Common myeloid progenitor, CD34-positive (primary cell): ENCODE results near the gene ALKBH2.

Experiments used
- CTCF ChIA-PET: fragments of 350-600 bp; sonication (Branson Sonifier 250); formaldehyde crosslinking; loops from one replicate; lab custom pipeline; 2021; ENCODE audit warnings: antibody characterized with exemption; lab: Charles Lee
- POLR2A ChIA-PET: fragments of 350-600 bp; sonication (Branson Sonifier 250); formaldehyde crosslinking; loops from one replicate; lab custom pipeline; 2021; ENCODE audit warnings: antibody characterized with exemption; lab: Charles Lee
- DNase-seq, 3 donors: peaks; one replicate each; pipeline versions ENCODE4 v3.0.0 to v3.0.0-alpha.2; 2013
- H3K27ac ChIP-seq, 2 experiments: 1 replicate in 1 of 2; 2 replicates in 1 of 2; pipeline ENCODE4 v1.7.0; 2013; ENCODE audit warnings: inconsistent platforms in 2 of 2, low read length in 2 of 2, mild to moderate bottlenecking in 2 of 2, low read depth in 1 of 2, moderate library complexity in 1 of 2; ENCODE audit not compliant: severe bottlenecking in 2 of 2, insufficient read depth in 1 of 2, poor library complexity in 1 of 2
- H3K27me3 ChIP-seq, 5 experiments: replicated peaks in 2 of 5; 1 replicate in 3 of 5; 2 replicates in 2 of 5; pipeline versions ENCODE4 v1.6.1 to v1.7.0; 2013; ENCODE audit warnings: low read length in 4 of 5, mild to moderate bottlenecking in 2 of 5, moderate library complexity in 2 of 5, inconsistent platforms in 1 of 5; ENCODE audit not compliant: insufficient read depth in 5 of 5, control insufficient read depth in 4 of 5
- H3K36me3 ChIP-seq, 4 experiments: 1 replicate in 2 of 4; 2 replicates in 2 of 4; pipeline versions ENCODE4 v1.6.1 to v1.7.0; 2013; ENCODE audit warnings: low read length in 3 of 4, control low read depth in 1 of 4, mild to moderate bottlenecking in 1 of 4; ENCODE audit not compliant: control insufficient read depth in 4 of 4, insufficient read depth in 4 of 4
- H3K4me1 ChIP-seq, 4 experiments: 1 replicate in 3 of 4; 2 replicates in 1 of 4; pipeline versions ENCODE4 v1.6.1 to v1.7.1; 2013; ENCODE audit warnings: low read length in 3 of 4, mild to moderate bottlenecking in 3 of 4, control low read depth in 1 of 4, inconsistent platforms in 1 of 4, moderate library complexity in 1 of 4; ENCODE audit not compliant: control insufficient read depth in 4 of 4, insufficient read depth in 4 of 4; ENCODE audit errors: control extremely low read depth in 1 of 4
- H3K4me3 ChIP-seq, 7 experiments: 1 replicate in 4 of 7; 2 replicates in 3 of 7; pipeline versions ENCODE4 v1.5.1 to v1.7.0; 2013; ENCODE audit warnings: mild to moderate bottlenecking in 7 of 7, low read length in 6 of 7, moderate library complexity in 6 of 7, inconsistent platforms in 2 of 7, low read depth in 2 of 7, control low read depth in 1 of 7; ENCODE audit not compliant: insufficient read depth in 4 of 7, control insufficient read depth in 1 of 7; ENCODE audit errors: extremely low read depth in 1 of 7
- H3K9me3 ChIP-seq, 5 experiments: 1 replicate in 4 of 5; 2 replicates in 1 of 5; pipeline versions ENCODE4 v1.6.1 to v1.7.1; 2013; ENCODE audit warnings: low read length in 4 of 5, mild to moderate bottlenecking in 2 of 5, inconsistent platforms in 1 of 5, low read depth in 1 of 5, moderate library complexity in 1 of 5; ENCODE audit not compliant: control insufficient read depth in 4 of 5, insufficient read depth in 2 of 5; ENCODE audit errors: control extremely low read depth in 1 of 5
- WGBS: methylation state at CpG from one replicate; pipeline ENCODE4 v1.1.5; 2013; ENCODE audit not compliant: insufficient coverage; 5-methylcytosine and 5-hydroxymethylcytosine counted together

The ALKBH2 gene

GRCh38 chr12:109097140-109097434, 3.8 kb upstream of the ALKBH2 start:
- ChIA-PET POLR2A (no interaction called here), CTCF (no interaction called here)
- H3K4me1 ChIP-seq = peaks cover 11 to 35% (median 32%) of the 10 kb centered on the region in 4 experiments
- DNase-seq = no peak
- 49% methylated on average over 11 of the region's 11 CpGs for WGBS
- H3K27ac ChIP-seq = no peak overlapping the region
- H3K36me3 ChIP-seq = peaks cover 0 to 34% (median 8%) of the 10 kb centered on the region in 4 experiments
- H3K9me3 ChIP-seq = no peaks in the 10 kb centered on the region
- H3K27me3 ChIP-seq = no peaks in the 10 kb centered on the region
- peak overlapping the region in 4 of 7 experiments; percentile 76 to 93 (median 82) for H3K4me3 ChIP-seq

- Histone ChIP-seq H3K4me1 (peaks cover 8 to 27% (median 22%) of the 10 kb centered on the region in 4 experiments), H3K4me3 (peak overlapping the region in 6 of 7 experiments; percentile 55 to 82 (median 68)), H3K36me3 (peaks cover 4 to 30% (median 26%) of the 10 kb centered on the region in 4 experiments), H3K27me3 (no peaks in the 10 kb centered on the region), H3K27ac (peak overlapping the region in 1 of 2 experiments; percentile 74), H3K9me3 (no peaks in the 10 kb centered on the region)
- POLR2A ChIA-PET = no interaction called here
- CTCF ChIA-PET = interaction anchor here (0.6 to 2.2 kb wide), 9 partner anchors 21 to 274 kb away, joined by 3 to 9 read pairs (median 3); partner anchors contain the start of gene USP30
- DNase-seq = peak in 1 of 3 donors; percentile 20
- 38% methylated on average over 6 of the region's 6 CpGs for WGBS
Measured at GRCh38 chr12:109092497-109093021, 713 bp downstream of the ALKBH2 start.

GRCh38 chr12:109089683-109090082, 3.6 kb downstream of the ALKBH2 start:
- 98% methylated on average over 7 of the region's 7 CpGs for WGBS
- no peaks in the 10 kb centered on the region for H3K27me3 ChIP-seq
- CTCF ChIA-PET = no interaction called here
- no peak overlapping the region for H3K4me3 ChIP-seq
- peaks cover 13 to 56% (median 42%) of the 10 kb centered on the region in 4 experiments for H3K36me3 ChIP-seq
- peaks cover 8 to 22% (median 17%) of the 10 kb centered on the region in 4 experiments for H3K4me1 ChIP-seq
- no peak overlapping the region for H3K27ac ChIP-seq
- POLR2A ChIA-PET = no interaction called here
- no peak for DNase-seq
- H3K9me3 ChIP-seq = no peaks in the 10 kb centered on the region

GRCh38 chr12:109088818-109089217, 4.5 kb downstream of the ALKBH2 start:
- CTCF ChIA-PET = no interaction called here
- Histone ChIP-seq H3K36me3 (peaks cover 15 to 57% (median 48%) of the 10 kb centered on the region in 4 experiments), H3K4me3 (no peak overlapping the region), H3K9me3 (no peaks in the 10 kb centered on the region), H3K27ac (no peak overlapping the region), H3K27me3 (no peaks in the 10 kb centered on the region), H3K4me1 (peaks cover 8 to 22% (median 17%) of the 10 kb centered on the region in 4 experiments)
- DNase-seq = no peak
- POLR2A ChIA-PET = no interaction called here
- 100% methylated on average over 5 of the region's 6 CpGs for WGBS

GRCh38 chr12:109087250-109087649, 6.0 kb downstream of the ALKBH2 start:
- Histone ChIP-seq H3K27me3 (no peaks in the 10 kb centered on the region), H3K4me3 (no peak overlapping the region), H3K9me3 (no peaks in the 10 kb centered on the region), H3K36me3 (peaks cover 25 to 73% (median 61%) of the 10 kb centered on the region in 4 experiments), H3K27ac (no peak overlapping the region), H3K4me1 (peaks cover 1 to 8% (median 5%) of the 10 kb centered on the region in 4 experiments)
- DNase-seq = no peak
- 91% methylated on average over 5 of the region's 5 CpGs for WGBS
- ChIA-PET POLR2A (no interaction called here), CTCF (interaction anchor here (0.9 to 1.7 kb wide), 2 partner anchors 25 to 521 kb away, joined by 3 to 4 read pairs; no protein-coding TSS in a partner anchor)

- Histone ChIP-seq H3K9me3 (no peaks in the 10 kb centered on the region), H3K27ac (no peak overlapping the region), H3K4me1 (no peaks in the 10 kb centered on the region), H3K36me3 (peaks cover 30 to 83% (median 66%) of the 10 kb centered on the region in 4 experiments), H3K27me3 (no peaks in the 10 kb centered on the region), H3K4me3 (no peak overlapping the region)
- CTCF ChIA-PET = no interaction called here
- 97% methylated on average over 11 of the region's 11 CpGs for WGBS
- no peak for DNase-seq
- POLR2A ChIA-PET = no interaction called here
Measured at GRCh38 chr12:109085590-109085989, 7.7 kb downstream of the ALKBH2 start.

- no peaks in the 10 kb centered on the region for H3K9me3 ChIP-seq
- no peaks in the 10 kb centered on the region for H3K4me1 ChIP-seq
- H3K27ac ChIP-seq = no peak overlapping the region
- ChIA-PET POLR2A (no interaction called here), CTCF (no interaction called here)
- H3K4me3 ChIP-seq = no peak overlapping the region
- H3K27me3 ChIP-seq = no peaks in the 10 kb centered on the region
- DNase-seq = no peak
- peaks cover 30 to 83% (median 65%) of the 10 kb centered on the region in 4 experiments for H3K36me3 ChIP-seq
- 100% methylated on average over 1 of the region's 2 CpGs for WGBS
Measured at GRCh38 chr12:109084425-109084824, 8.8 kb downstream of the ALKBH2 start.
